ENCODE data around the gene LY6G6C.
A peak's percentile ranks its signal among the peaks of the same experiment; 100 is the strongest.

Gene LY6G6C

DNA sequence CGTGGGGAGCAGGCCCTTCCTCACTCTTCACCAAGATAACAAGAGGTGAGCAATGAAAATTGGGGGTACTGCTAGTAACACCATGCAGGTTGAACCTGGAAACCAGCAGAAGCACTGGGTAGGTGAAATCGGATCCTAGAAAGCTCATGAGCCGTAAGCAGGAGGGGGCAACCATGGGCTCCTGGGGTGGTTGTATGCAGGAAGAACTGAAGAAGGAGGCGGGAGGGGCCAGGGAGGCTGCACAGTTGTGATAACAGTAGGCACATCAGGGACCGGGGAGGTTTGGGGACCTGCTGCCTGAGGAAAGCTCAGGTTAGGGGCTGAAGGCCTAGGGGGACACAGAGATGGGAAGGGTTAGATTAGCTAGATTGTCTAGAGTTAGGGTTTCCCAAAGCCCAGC lies 35.1 kb downstream of the LY6G6C start:
- DNase-seq (ENCODE audit: low read depth), result no peak
- no peak overlapping the region for H3K4me3 ChIP-seq (ENCODE audit: low read depth, low read length)
- TF ChIP-seq, protein P1, sequence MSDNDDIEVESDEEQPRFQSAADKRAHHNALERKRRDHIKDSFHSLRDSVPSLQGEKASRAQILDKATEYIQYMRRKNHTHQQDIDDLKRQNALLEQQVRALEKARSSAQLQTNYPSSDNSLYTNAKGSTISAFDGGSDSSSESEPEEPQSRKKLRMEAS (IDR thresholded peaks at IDR 0.05; ENCODE audit: low read depth, low read length), result no peak
- TF ChIP-seq POLR2A (IDR thresholded peaks at IDR 0.05; ENCODE audit: extremely low read depth, insufficient read length) (no peak), MYC (IDR thresholded peaks at IDR 0.05; ENCODE audit: low read depth, low read length) (no peak)
- TF ChIP-seq, protein P2, sequence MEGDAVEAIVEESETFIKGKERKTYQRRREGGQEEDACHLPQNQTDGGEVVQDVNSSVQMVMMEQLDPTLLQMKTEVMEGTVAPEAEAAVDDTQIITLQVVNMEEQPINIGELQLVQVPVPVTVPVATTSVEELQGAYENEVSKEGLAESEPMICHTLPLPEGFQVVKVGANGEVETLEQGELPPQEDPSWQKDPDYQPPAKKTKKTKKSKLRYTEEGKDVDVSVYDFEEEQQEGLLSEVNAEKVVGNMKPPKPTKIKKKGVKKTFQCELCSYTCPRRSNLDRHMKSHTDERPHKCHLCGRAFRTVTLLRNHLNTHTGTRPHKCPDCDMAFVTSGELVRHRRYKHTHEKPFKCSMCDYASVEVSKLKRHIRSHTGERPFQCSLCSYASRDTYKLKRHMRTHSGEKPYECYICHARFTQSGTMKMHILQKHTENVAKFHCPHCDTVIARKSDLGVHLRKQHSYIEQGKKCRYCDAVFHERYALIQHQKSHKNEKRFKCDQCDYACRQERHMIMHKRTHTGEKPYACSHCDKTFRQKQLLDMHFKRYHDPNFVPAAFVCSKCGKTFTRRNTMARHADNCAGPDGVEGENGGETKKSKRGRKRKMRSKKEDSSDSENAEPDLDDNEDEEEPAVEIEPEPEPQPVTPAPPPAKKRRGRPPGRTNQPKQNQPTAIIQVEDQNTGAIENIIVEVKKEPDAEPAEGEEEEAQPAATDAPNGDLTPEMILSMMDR (IDR thresholded peaks at IDR 0.05; ENCODE audit: low read depth, low read length), result no peak

DNA sequence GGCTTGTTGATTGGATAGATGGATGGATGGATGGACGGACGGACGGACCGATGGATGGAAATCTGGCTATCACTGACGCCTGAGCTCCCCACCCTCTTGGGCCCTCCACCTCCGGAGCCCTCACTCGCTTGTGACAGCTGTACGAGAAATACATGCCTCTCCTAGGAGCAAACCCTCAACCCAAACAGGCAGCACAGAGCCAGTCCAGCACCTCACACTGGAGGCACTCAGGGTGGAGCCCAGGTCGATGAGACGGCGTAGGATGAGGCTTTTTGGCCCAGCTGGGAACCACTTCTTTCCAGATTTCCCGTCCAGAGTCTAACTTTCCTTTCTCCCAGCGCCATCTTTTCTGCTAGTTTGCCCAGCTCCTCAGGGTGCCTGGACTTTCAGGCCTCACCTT lies 38.0 kb downstream of the LY6G6C start:
- H3K4me3 ChIP-seq (ENCODE audit: low read depth, low read length), result no peak overlapping the region
- TF ChIP-seq, protein P2 (IDR thresholded peaks at IDR 0.05; ENCODE audit: low read depth, low read length), result no peak
- TF ChIP-seq MYC (IDR thresholded peaks at IDR 0.05; ENCODE audit: low read depth, low read length) (no peak), POLR2A (IDR thresholded peaks at IDR 0.05; ENCODE audit: extremely low read depth, insufficient read length) (no peak)
- TF ChIP-seq, protein P1 (IDR thresholded peaks at IDR 0.05; ENCODE audit: low read depth, low read length), result no peak
- DNase-seq (ENCODE audit: low read depth), result no peak

DNA sequence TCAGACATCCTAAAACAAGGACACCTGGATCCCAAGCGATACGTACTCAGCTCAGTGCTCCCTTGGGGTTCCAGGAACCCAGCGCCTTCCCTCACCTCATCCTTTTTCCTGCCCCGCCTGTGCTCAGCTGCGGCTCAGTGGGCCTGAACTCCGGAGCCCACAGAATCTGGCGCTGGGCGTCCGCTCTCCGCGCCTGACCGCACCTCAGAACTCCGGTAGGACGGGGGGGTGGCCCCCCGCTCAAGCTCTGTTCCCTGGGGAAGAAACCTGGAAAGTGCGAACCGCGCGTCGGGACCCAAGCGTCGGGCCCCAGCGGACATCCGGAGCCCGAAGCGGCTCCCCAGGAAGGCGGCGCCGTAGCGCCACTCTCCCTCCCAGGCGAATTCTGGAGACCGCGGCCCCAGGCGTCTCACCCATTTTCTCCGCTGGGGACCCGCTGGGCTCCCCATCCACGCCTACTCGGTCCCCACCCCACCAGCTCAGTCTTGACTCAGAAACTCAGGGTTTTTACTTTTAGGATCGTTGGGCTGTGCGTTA lies 40.3 kb downstream of the LY6G6C start:
- DNase-seq (ENCODE audit: low read depth), result peak; percentile 70
- TF ChIP-seq, protein P1 (IDR thresholded peaks at IDR 0.05; ENCODE audit: low read depth, low read length), result no peak
- TF ChIP-seq, protein P2 (IDR thresholded peaks at IDR 0.05; ENCODE audit: low read depth, low read length), result peak; percentile 26
- H3K4me3 ChIP-seq (ENCODE audit: low read depth, low read length), result peak overlapping the region; percentile 59

DNA sequence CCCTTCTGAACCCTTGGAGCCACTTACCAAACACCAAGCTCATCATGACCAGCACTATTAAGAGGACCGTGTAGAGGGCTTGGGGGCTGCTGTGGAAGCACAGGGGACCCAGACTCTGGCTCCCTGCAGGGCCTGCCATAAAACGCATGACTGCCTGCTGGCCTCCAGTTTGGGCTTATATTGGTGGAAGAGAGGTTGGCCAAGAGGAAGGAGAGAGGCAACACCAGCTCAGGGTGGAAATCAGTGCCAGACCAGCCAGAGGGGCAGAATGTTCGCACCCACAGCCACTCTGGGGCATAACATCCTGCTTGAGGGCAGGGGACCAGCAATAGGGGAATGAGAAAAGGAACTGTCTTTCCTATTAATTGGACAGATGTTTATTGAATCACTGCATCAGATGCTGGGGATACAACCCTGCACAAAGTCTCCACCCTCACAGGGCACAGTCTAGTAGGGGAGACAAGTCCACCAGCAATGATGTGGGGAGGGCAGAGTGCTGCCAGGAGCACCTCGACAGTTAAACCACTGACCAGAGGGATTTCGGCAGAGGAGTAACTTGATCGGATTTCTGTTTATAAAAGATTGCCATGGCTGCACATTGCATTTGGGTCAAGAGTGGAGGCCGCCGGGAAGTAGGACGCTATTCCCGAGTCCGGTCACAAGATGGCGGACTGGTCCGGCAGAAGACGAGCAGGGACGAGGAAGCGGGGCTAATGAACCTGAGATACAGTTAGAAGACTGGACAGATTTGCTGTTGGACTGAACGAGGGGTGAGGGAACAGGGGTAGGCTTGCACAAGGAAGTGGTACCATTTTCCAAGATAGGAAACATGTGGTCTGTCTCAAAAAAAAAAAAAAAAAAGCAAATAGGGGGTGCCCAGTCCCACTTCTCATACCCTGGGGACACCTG lies 41.1 kb downstream of the LY6G6C start, which contains the start of gene LY6G5C:
Gene LY6G5C (minus strand): TSS at position 842 of the 909 bp plus-strand sequence. CDS start 694 bp downstream, at position 148.
- TF ChIP-seq MYC (IDR thresholded peaks at IDR 0.05; ENCODE audit: low read depth, low read length) (no peak), POLR2A (IDR thresholded peaks at IDR 0.05; ENCODE audit: extremely low read depth, insufficient read length) (no peak)
- TF ChIP-seq, protein P2 (IDR thresholded peaks at IDR 0.05; ENCODE audit: low read depth, low read length), result peak; percentile 60
- TF ChIP-seq, protein P1 (IDR thresholded peaks at IDR 0.05; ENCODE audit: low read depth, low read length), result 0 out of 2 replicates have a peak, but pooled peaks have one; percentile 23
- peak within 1 kb of the TSS; percentile 59 for H3K4me3 ChIP-seq (ENCODE audit: low read depth, low read length)
- DNase-seq (ENCODE audit: low read depth), result peak; percentile 91

DNA sequence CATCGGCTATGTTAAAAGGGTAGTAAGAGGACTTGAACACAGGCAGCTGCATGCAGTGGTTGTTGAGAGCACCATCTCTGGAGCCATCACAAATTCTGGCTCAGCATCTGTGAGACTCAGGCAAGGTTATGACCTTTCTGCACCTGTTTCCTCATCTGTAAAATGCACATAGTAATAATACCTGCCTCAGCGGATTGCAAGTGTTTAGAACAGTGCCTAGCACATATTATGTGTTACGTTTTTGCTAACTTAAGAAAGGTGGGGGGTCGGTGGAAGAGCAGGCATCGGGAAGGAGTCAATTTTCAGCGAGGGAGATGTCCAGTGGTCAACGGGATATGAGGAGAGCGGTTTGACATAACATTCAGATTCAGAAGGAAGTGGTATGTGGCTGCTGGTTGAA lies 43.6 kb downstream of the LY6G6C start:
- TF ChIP-seq, protein P2 (IDR thresholded peaks at IDR 0.05; ENCODE audit: low read depth, low read length), result no peak
- no peak for TF ChIP-seq POLR2A (IDR thresholded peaks at IDR 0.05; ENCODE audit: extremely low read depth, insufficient read length)
- TF ChIP-seq MYC (IDR thresholded peaks at IDR 0.05; ENCODE audit: low read depth, low read length), result no peak
- TF ChIP-seq, protein P1 (IDR thresholded peaks at IDR 0.05; ENCODE audit: low read depth, low read length), result no peak
- no peak overlapping the region for H3K4me3 ChIP-seq (ENCODE audit: low read depth, low read length)
- no peak for DNase-seq (ENCODE audit: low read depth)

All from NB4 (cell line).